HG03432 (cell line): ENCODE results near the gene PSTPIP2.
"Not testable (repeated sequence)": the region's sequence is repeated elsewhere in the genome, so short reads cannot be mapped to it uniquely, and the experiment has no call there.

Source experiments
- ATAC-seq: cut with Tn5 transposase; IDR thresholded peaks from one replicate; pipeline ENCODE4 v1.9.1; 2021; ENCODE audit warnings: mild to moderate bottlenecking, moderate library complexity; ENCODE audit not compliant: unreplicated experiment

PSTPIP2 gene

GRCh38 chr18:46071653-46072375 is at the start of gene PSTPIP2:
TSS of gene PSTPIP2 (minus strand) at chr18:46072260. CDS start at chr18:46072188, 72 bp downstream.
- ATAC-seq = peak; percentile 76

GRCh38 chr18:46113751-46114150 is 41.7 kb upstream of the PSTPIP2 start:
- no peak for ATAC-seq

- no peak for ATAC-seq
Observed at GRCh38 chr18:46110406-46110805, 38.3 kb upstream of the PSTPIP2 start.

- ATAC-seq = no peak
Observed at GRCh38 chr18:46109386-46109785, 37.3 kb upstream of the PSTPIP2 start.

- ATAC-seq = peak; percentile 98
Observed at GRCh38 chr18:46104128-46104911, 32.3 kb upstream of the PSTPIP2 start, which contains the start of gene HAUS1. TSS of gene HAUS1 (plus strand) at chr18:46104385. CDS start at chr18:46104412, 27 bp downstream.

- ATAC-seq = no peak
Observed at GRCh38 chr18:46099463-46099862, 27.4 kb upstream of the PSTPIP2 start.

GRCh38 chr18:46098616-46098933 is 26.5 kb upstream of the PSTPIP2 start:
- ATAC-seq = no peak

- peak; percentile 89 for ATAC-seq
Observed at GRCh38 chr18:46097801-46098615, 25.9 kb upstream of the PSTPIP2 start, which contains the start of gene ATP5F1A. TSS of gene ATP5F1A (minus strand) at chr18:46098296. CDS start at chr18:46098231, 65 bp downstream.

GRCh38 chr18:46097431-46097800 is 25.4 kb upstream of the PSTPIP2 start:
- peak; percentile 19 for ATAC-seq

GRCh38 chr18:46096651-46097300 is 24.7 kb upstream of the PSTPIP2 start:
- ATAC-seq = no peak

- ATAC-seq = no peak
Observed at GRCh38 chr18:46095532-46095931, 23.5 kb upstream of the PSTPIP2 start.

- ATAC-seq = not testable (repeated sequence)
Observed at GRCh38 chr18:46088501-46088900, 16.4 kb upstream of the PSTPIP2 start.

- no peak for ATAC-seq
Observed at GRCh38 chr18:46084431-46084830, 12.4 kb upstream of the PSTPIP2 start.

- ATAC-seq = no peak
Observed at GRCh38 chr18:46080156-46080555, 8.1 kb upstream of the PSTPIP2 start.

- no peak for ATAC-seq
Observed at GRCh38 chr18:46079336-46079735, 7.3 kb upstream of the PSTPIP2 start.

- ATAC-seq = no peak
Observed at GRCh38 chr18:46073474-46074331, 1.6 kb upstream of the PSTPIP2 start.

- ATAC-seq = no peak
Observed at GRCh38 chr18:46072959-46073358, 899 bp upstream of the PSTPIP2 start.

GRCh38 chr18:46072376-46072867 is 362 bp upstream of the PSTPIP2 start:
- no peak for ATAC-seq

- ATAC-seq = no peak
Observed at GRCh38 chr18:46070815-46071652, 1.0 kb downstream of the PSTPIP2 start.
